ENCODE data around the gene RAP1B. TPM values are rescaled to one million over a fixed set of nuclear protein-coding genes. Genes with fewer than 3 reads are reported as not detected.
"Not testable (repeated sequence)": the region's sequence is repeated elsewhere in the genome, so short reads cannot be mapped to it uniquely, and the experiment has no call there.

The RAP1B gene
- total and polyA plus RNA-seq, 9 donors: 77.4 to 142 (median 101) TPM

DNA sequence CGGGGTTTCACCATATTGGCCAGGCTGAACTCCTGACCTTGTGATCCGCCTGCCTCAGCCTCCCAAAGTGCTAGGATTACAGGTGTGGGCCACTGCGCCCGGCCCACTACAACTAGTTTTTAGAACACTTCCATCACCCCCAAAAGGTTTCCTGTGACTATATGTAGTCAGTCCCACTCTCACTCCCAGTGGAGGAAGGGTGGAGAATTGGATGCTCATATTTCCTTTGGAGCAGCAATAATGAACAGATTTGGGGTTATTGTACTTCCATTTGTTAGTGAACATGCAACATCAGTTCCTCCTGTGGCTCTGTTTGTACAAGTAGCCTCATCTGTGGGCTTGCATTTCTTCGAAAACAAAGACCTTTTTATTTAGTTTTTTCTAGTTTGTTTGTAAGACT is 35.8 kb downstream of the RAP1B start:
- no peak overlapping the region for H3K4me3 ChIP-seq (ENCODE audit: low read length)
- no peaks in the 10 kb centered on the region for H3K9me3 ChIP-seq (replicated peaks; ENCODE audit: control insufficient read depth, low read depth, low read length)
- no peaks in the 10 kb centered on the region for H3K27me3 ChIP-seq (ENCODE audit: control insufficient read depth, insufficient read depth, low read length)
- H3K27ac ChIP-seq (ENCODE audit: low read length): no peak overlapping the region
- no CpG with 5 or more reads among the region's 5 CpGs for whole genome bisulfite sequencing (ENCODE audit: insufficient coverage)
- H3K36me3 ChIP-seq (ENCODE audit: control insufficient read depth, insufficient read depth, low read length): peaks cover 8% of the 10 kb centered on the region
- no peaks in the 10 kb centered on the region for H3K4me1 ChIP-seq (ENCODE audit: control insufficient read depth, insufficient read depth, low read length)
- DNase-seq: no peak

DNA sequence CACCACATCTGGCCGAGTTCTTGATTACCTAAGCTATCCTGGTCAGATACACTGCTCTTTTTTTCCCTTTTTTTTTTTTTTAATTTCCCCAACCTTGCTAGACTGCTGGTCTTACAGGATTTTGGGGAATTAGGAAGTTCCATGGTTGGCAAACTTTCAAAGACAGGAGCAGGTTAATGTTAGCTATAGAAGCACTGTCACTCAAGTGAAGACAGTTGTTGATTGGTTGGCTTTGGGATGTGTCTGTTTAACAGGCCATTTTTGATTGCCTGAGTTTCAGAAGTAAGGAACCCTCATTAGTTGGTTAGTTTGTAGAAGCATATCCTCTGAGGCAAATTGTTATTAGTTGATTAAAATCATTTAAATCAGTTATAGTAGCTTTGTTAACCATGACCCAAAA is 36.8 kb downstream of the RAP1B start:
- no peak overlapping the region for H3K27ac ChIP-seq (ENCODE audit: low read length)
- WGBS (ENCODE audit: insufficient coverage): no CpG with 5 or more reads among the region's 1 CpG
- no peaks in the 10 kb centered on the region for H3K9me3 ChIP-seq (replicated peaks; ENCODE audit: control insufficient read depth, low read depth, low read length)
- peaks cover 15% of the 10 kb centered on the region for H3K36me3 ChIP-seq (ENCODE audit: control insufficient read depth, insufficient read depth, low read length)
- DNase-seq: no peak
- H3K4me3 ChIP-seq (ENCODE audit: low read length): no peak overlapping the region
- H3K4me1 ChIP-seq (ENCODE audit: control insufficient read depth, insufficient read depth, low read length): no peaks in the 10 kb centered on the region
- H3K27me3 ChIP-seq (ENCODE audit: control insufficient read depth, insufficient read depth, low read length): no peaks in the 10 kb centered on the region

DNA sequence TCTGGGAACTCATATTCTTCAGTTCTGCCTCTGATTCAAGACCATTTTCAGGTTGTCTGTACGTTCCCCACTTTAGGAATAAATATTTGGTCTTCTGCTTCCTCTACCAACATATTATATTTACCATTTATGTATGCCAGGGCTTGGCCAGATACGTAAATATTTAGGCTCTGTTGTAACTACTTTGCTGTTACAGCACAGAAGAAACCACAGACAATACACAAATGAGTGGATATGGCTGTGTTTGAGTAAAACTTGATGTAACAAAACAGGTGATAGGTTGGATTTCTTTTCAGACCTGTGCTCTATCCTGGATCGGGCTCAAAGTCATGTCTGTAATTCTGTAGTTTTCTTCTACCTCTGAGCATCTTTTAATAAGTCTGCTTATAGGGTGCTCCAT is 37.5 kb downstream of the RAP1B start:
- no CpG with 5 or more reads among the region's 3 CpGs for WGBS (ENCODE audit: insufficient coverage)
- Histone ChIP-seq H3K4me1 (ENCODE audit: control insufficient read depth, insufficient read depth, low read length) (no peaks in the 10 kb centered on the region), H3K36me3 (ENCODE audit: control insufficient read depth, insufficient read depth, low read length) (peaks cover 22% of the 10 kb centered on the region), H3K27ac (ENCODE audit: low read length) (no peak overlapping the region), H3K4me3 (ENCODE audit: low read length) (no peak overlapping the region), H3K9me3 (replicated peaks; ENCODE audit: control insufficient read depth, low read depth, low read length) (no peaks in the 10 kb centered on the region), H3K27me3 (ENCODE audit: control insufficient read depth, insufficient read depth, low read length) (no peaks in the 10 kb centered on the region)
- DNase-seq: no peak

DNA sequence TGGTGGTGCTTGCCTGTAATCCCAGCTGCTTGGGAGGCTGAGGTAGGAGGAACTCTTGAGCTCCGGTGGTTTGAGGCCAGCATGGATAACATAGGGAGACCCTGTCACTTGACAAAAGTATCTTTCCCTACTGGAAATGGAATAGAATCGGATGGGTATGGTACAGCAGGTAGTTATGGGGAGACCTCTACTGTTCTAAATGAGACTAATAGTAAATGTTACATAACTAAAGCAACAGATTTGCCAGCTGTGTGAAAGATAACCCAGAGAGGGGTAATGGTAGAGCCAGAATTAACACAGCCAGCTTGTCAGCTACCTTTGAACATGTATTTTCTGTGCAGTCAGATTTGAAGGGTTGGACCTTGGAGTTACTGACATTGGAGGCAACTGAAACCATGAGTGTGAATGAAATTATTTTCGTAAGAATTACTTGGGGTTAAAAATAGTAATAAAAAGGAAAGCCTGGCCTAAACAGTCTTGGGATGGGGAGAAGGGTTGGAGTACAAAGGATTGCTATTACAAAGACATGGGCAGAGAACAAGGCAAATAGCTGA is 54.4 kb downstream of the RAP1B start:
- H3K27me3 ChIP-seq (ENCODE audit: control insufficient read depth, insufficient read depth, low read length): no peaks in the 10 kb centered on the region
- no peak overlapping the region for H3K27ac ChIP-seq (ENCODE audit: low read length)
- 88% methylated on average over 1 of the region's 3 CpGs for WGBS (ENCODE audit: insufficient coverage)
- no peak overlapping the region for H3K4me3 ChIP-seq (ENCODE audit: low read length)
- peaks cover 7% of the 10 kb centered on the region for H3K36me3 ChIP-seq (ENCODE audit: control insufficient read depth, insufficient read depth, low read length)
- H3K4me1 ChIP-seq (ENCODE audit: control insufficient read depth, insufficient read depth, low read length): no peaks in the 10 kb centered on the region
- H3K9me3 ChIP-seq (replicated peaks; ENCODE audit: control insufficient read depth, low read depth, low read length): no peaks in the 10 kb centered on the region
- peak; percentile 21 for DNase-seq

DNA sequence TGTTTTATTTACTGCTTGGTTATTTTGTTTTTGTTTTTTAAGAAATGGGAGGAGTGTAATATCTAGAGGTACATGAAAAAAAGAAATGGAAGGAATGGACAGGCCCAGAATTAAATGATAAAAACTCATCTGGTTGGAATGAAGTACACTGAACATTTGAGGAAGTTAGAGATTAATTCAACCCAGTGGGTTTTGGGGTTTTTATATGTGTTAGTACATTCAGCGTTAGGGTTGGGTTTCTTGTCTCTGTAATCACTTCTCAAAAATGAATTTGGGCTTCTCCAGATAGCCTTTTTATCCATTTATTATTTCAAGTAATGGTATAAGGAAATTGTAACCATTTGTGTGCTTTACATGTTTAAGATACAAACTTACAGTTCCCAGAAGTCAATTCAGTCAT is 56.6 kb downstream of the RAP1B start:
- H3K4me3 ChIP-seq (ENCODE audit: low read length): no peak overlapping the region
- H3K9me3 ChIP-seq (replicated peaks; ENCODE audit: control insufficient read depth, low read depth, low read length): no peaks in the 10 kb centered on the region
- no peaks in the 10 kb centered on the region for H3K27me3 ChIP-seq (ENCODE audit: control insufficient read depth, insufficient read depth, low read length)

DNA sequence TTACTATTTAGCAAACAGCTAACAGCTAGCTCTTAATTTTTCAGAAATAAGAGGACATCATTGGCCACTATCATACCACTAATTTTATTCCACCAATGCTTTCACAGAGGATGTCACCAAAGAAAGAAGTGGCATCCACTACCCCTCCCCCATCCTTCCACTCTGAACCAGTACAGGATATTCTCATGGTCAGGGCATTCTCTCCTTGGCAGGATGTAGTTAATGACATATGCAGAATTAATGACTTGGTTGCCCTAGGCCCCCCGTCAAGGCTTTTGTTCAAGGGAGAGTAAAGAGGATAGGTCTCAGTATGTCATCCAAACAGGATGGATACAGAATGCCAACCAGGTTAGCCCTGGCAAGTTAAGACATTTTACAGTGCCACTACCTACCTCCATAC is 57.2 kb downstream of the RAP1B start:
- Histone ChIP-seq H3K36me3 (ENCODE audit: control insufficient read depth, insufficient read depth, low read length) (peaks cover under 1% of the 10 kb centered on the region), H3K27ac (ENCODE audit: low read length) (no peak overlapping the region), H3K27me3 (ENCODE audit: control insufficient read depth, insufficient read depth, low read length) (no peaks in the 10 kb centered on the region), H3K4me1 (ENCODE audit: control insufficient read depth, insufficient read depth, low read length) (no peaks in the 10 kb centered on the region), H3K4me3 (ENCODE audit: low read length) (no peak overlapping the region), H3K9me3 (replicated peaks; ENCODE audit: control insufficient read depth, low read depth, low read length) (no peaks in the 10 kb centered on the region)
- DNase-seq: no peak
- no CpG with 5 or more reads among the region's 1 CpG for WGBS (ENCODE audit: insufficient coverage)

More for the DNA sequence above, 56.6 kb downstream of the RAP1B start:
- Histone ChIP-seq H3K27ac (ENCODE audit: low read length) (no peak overlapping the region), H3K4me1 (ENCODE audit: control insufficient read depth, insufficient read depth, low read length) (no peaks in the 10 kb centered on the region), H3K36me3 (ENCODE audit: control insufficient read depth, insufficient read depth, low read length) (peaks cover 3% of the 10 kb centered on the region)
- no CpG with 5 or more reads among the region's 1 CpG for WGBS (ENCODE audit: insufficient coverage)
- DNase-seq: no peak

DNA sequence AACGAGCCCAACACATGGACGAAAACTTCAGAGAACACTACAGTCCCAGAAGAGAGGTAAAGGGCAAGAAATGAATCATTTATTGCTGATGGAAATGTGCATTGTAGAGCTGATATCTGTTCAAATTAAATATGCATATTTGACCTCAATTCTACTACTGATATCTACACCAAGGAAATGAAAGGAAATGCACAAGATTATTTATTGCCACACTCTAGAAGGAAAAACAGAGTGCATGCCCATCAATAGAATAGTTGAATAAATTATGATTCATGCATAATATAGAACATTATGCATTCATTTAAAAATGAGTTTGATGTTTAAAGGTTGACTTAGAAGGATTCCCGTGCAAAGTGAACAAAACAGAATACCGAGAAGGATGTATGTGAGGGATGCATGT is 60.5 kb downstream of the RAP1B start:
- Histone ChIP-seq H3K4me1 (ENCODE audit: control insufficient read depth, insufficient read depth, low read length) (no peaks in the 10 kb centered on the region), H3K9me3 (replicated peaks; ENCODE audit: control insufficient read depth, low read depth, low read length) (no peaks in the 10 kb centered on the region), H3K4me3 (ENCODE audit: low read length) (no peak overlapping the region), H3K27me3 (ENCODE audit: control insufficient read depth, insufficient read depth, low read length) (no peaks in the 10 kb centered on the region), H3K36me3 (ENCODE audit: control insufficient read depth, insufficient read depth, low read length) (no peaks in the 10 kb centered on the region), H3K27ac (ENCODE audit: low read length) (no peak overlapping the region)
- 80% methylated on average over 1 of the region's 4 CpGs for WGBS (ENCODE audit: insufficient coverage)
- DNase-seq: no peak

DNA sequence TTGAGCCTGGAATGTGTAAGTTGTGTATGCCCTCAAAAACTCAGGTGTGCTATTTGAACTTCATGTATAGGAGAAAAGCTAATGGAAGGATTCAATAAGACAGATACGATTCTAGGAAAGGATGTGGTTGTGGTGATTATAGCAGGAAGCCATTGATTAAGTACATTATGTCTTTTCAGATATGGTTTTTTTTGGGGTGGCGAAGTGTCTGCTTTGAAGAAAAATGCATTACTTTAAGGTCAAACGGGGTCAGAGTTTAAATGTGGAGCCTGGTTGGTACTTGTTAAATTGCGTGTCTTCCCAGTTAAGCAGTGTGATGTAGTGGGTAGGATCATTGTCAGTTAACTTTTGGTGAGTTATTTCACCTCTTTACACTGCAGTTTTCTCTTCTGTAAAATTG is 63.1 kb downstream of the RAP1B start:
- H3K36me3 ChIP-seq (ENCODE audit: control insufficient read depth, insufficient read depth, low read length): no peaks in the 10 kb centered on the region
- H3K9me3 ChIP-seq (replicated peaks; ENCODE audit: control insufficient read depth, low read depth, low read length): no peaks in the 10 kb centered on the region
- no peak overlapping the region for H3K27ac ChIP-seq (ENCODE audit: low read length)
- WGBS (ENCODE audit: insufficient coverage): 60% methylated on average over 2 of the region's 4 CpGs
- no peaks in the 10 kb centered on the region for H3K27me3 ChIP-seq (ENCODE audit: control insufficient read depth, insufficient read depth, low read length)
- no peak overlapping the region for H3K4me3 ChIP-seq (ENCODE audit: low read length)
- H3K4me1 ChIP-seq (ENCODE audit: control insufficient read depth, insufficient read depth, low read length): no peaks in the 10 kb centered on the region
- no peak for DNase-seq

DNA sequence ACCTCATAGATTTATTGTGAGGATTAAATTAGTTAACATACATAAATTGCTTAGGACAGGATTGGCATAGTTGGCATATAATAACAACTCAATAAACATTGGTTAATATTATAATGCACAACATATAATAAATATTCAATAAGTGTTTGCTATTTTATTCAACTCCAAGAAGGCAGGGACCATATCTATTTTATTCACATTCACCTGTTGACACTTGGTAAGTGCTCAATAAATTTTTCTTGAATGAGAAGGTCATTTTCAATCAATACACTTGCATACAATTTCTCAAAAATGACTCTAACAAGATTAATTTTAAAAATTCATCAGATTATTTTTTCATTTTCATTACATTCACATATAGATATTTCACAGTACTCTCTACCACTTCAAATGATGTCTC is 63.7 kb downstream of the RAP1B start:
- no peaks in the 10 kb centered on the region for H3K4me1 ChIP-seq (ENCODE audit: control insufficient read depth, insufficient read depth, low read length)
- no peak overlapping the region for H3K4me3 ChIP-seq (ENCODE audit: low read length)
- no peaks in the 10 kb centered on the region for H3K36me3 ChIP-seq (ENCODE audit: control insufficient read depth, insufficient read depth, low read length)
- H3K27ac ChIP-seq (ENCODE audit: low read length): no peak overlapping the region
- H3K9me3 ChIP-seq (replicated peaks; ENCODE audit: control insufficient read depth, low read depth, low read length): no peaks in the 10 kb centered on the region
- no peaks in the 10 kb centered on the region for H3K27me3 ChIP-seq (ENCODE audit: control insufficient read depth, insufficient read depth, low read length)
- no peak for DNase-seq

DNA sequence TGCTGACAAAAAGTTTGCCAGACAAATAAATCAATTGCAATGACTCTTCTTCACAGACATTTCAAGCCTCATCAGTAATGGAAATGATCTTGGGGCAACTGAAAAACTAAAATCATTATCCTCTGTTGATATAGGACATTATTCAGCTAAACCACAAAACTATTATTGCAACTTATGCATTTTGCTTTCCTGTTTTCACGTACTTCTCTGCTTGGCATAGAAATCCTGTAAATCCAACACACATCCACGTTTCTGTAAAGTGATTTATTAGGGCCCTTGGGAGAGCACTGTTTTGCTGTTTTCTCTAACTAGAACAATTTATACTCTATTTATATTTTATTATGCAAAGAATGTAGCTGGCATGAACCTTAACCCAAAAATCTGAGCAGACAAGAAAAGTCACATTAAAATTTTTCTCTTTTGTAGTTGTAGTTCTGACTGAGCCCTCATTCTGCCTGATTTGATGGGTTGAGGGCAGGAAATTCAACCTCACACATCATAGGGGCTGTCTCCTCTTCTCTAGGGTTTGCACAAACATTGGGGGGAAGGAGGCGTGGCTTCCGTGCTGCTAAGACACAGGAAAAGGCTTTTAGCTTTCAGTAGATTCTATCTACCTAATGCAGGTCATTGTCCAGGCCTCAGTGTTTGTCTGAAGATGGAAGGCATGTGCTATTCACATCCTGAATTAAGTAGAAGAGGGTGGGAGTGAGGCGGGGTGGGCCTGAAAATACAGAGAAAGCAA is 64.6 kb downstream of the RAP1B start:
- WGBS (ENCODE audit: insufficient coverage): no CpG with 5 or more reads among the region's 5 CpGs
- H3K4me3 ChIP-seq (ENCODE audit: low read length): no peak overlapping the region
- no peak for DNase-seq
- H3K27me3 ChIP-seq (ENCODE audit: control insufficient read depth, insufficient read depth, low read length): no peaks in the 10 kb centered on the region
- H3K4me1 ChIP-seq (ENCODE audit: control insufficient read depth, insufficient read depth, low read length): no peaks in the 10 kb centered on the region
- no peaks in the 10 kb centered on the region for H3K9me3 ChIP-seq (replicated peaks; ENCODE audit: control insufficient read depth, low read depth, low read length)
- no peaks in the 10 kb centered on the region for H3K36me3 ChIP-seq (ENCODE audit: control insufficient read depth, insufficient read depth, low read length)
- H3K27ac ChIP-seq (ENCODE audit: low read length): no peak overlapping the region

DNA sequence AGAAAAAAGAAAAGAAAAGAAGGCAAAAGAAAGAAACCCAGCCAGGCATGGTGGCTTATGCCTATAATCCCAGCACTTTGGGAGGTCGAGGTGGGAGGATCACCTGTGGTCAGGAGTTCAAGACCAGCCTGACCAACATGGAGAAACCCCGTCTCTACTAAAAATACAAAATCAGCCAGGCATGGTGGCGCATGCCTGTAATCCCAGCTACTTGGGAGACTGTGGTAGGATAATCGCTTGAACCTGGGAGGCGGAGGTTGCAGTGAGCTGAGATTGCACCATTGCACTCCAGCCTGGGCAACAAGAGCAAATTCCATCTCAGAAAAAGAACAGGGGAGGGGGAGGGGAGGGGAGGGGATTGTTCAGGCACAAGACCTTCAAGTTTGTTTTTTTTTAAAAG is 66.2 kb downstream of the RAP1B start:
- not testable (repeated sequence) for H3K4me1 ChIP-seq (ENCODE audit: control insufficient read depth, insufficient read depth, low read length); H3K4me3 ChIP-seq (ENCODE audit: low read length); H3K27me3 ChIP-seq (ENCODE audit: control insufficient read depth, insufficient read depth, low read length); H3K27ac ChIP-seq (ENCODE audit: low read length); DNase-seq; H3K9me3 ChIP-seq (replicated peaks; ENCODE audit: control insufficient read depth, low read depth, low read length); H3K36me3 ChIP-seq (ENCODE audit: control insufficient read depth, insufficient read depth, low read length)
- WGBS (ENCODE audit: insufficient coverage): 90% methylated on average over 4 of the region's 5 CpGs

Measured in muscle of leg (tissue), 11 donors.